ENCODE measurements around the gene RPS15.

DNA sequence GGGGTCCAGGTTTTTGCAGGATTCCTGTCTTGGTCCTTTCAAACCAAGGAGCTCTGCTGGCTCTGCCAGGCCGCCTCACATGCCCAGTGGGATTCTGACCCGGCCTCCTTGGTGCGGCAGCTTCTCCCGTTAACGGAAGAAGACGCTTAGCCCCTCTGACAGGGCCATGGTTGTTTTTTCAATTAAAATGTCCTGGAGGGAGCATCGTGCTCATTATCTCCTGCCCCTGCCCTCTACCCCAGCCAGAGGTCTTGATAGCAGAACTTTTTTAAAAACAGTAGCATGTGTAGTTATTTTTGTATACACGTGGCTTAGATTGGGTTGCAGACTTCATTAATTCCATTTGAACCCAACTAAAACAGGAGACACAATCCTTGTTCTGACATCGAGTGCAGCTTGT, 11.5 kb upstream of the RPS15 start:
- TF ChIP-seq ZSCAN29 (IDR thresholded peaks at IDR 0.05) (no peak), POLR2A (IDR thresholded peaks at IDR 0.05; ENCODE audit: low read depth, low read length) (no peak), MXI1 (IDR thresholded peaks at IDR 0.05; ENCODE audit: low read depth, low read length) (no peak), FOXM1 (IDR thresholded peaks at IDR 0.05; ENCODE audit: low read depth, low read length) (no peak), CEBPB (IDR thresholded peaks at IDR 0.05; ENCODE audit: borderline replicate concordance in 1 of 2, low read depth in 2 of 2, low read length in 2 of 2) (no peak), JUNB (IDR thresholded peaks at IDR 0.05) (no peak), SIN3A (IDR thresholded peaks at IDR 0.05; ENCODE audit: low read depth, low read length) (no peak), HDAC2 (IDR thresholded peaks at IDR 0.05) (no peak), NR2C2 (IDR thresholded peaks at IDR 0.05; ENCODE audit: borderline replicate concordance, control insufficient read depth, insufficient read length, low read depth) (no peak), CBX5 (IDR thresholded peaks at IDR 0.05; ENCODE audit: low read depth) (no peak)
- TF ChIP-seq, protein P1, sequence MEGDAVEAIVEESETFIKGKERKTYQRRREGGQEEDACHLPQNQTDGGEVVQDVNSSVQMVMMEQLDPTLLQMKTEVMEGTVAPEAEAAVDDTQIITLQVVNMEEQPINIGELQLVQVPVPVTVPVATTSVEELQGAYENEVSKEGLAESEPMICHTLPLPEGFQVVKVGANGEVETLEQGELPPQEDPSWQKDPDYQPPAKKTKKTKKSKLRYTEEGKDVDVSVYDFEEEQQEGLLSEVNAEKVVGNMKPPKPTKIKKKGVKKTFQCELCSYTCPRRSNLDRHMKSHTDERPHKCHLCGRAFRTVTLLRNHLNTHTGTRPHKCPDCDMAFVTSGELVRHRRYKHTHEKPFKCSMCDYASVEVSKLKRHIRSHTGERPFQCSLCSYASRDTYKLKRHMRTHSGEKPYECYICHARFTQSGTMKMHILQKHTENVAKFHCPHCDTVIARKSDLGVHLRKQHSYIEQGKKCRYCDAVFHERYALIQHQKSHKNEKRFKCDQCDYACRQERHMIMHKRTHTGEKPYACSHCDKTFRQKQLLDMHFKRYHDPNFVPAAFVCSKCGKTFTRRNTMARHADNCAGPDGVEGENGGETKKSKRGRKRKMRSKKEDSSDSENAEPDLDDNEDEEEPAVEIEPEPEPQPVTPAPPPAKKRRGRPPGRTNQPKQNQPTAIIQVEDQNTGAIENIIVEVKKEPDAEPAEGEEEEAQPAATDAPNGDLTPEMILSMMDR (IDR thresholded peaks at IDR 0.05 in 2 of 3, conservative IDR thresholded peaks at IDR 0.05 in 1 of 3; ENCODE audit: control insufficient read depth in 2 of 3, extremely low read depth in 1 of 3, insufficient read depth in 1 of 3, low read depth in 3 of 3, low read length in 3 of 3), result no peak
- TF ChIP-seq, protein P2, sequence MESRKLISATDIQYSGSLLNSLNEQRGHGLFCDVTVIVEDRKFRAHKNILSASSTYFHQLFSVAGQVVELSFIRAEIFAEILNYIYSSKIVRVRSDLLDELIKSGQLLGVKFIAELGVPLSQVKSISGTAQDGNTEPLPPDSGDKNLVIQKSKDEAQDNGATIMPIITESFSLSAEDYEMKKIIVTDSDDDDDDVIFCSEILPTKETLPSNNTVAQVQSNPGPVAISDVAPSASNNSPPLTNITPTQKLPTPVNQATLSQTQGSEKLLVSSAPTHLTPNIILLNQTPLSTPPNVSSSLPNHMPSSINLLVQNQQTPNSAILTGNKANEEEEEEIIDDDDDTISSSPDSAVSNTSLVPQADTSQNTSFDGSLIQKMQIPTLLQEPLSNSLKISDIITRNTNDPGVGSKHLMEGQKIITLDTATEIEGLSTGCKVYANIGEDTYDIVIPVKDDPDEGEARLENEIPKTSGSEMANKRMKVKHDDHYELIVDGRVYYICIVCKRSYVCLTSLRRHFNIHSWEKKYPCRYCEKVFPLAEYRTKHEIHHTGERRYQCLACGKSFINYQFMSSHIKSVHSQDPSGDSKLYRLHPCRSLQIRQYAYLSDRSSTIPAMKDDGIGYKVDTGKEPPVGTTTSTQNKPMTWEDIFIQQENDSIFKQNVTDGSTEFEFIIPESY (IDR thresholded peaks at IDR 0.05), result no peak
- TF ChIP-seq, protein P3, sequence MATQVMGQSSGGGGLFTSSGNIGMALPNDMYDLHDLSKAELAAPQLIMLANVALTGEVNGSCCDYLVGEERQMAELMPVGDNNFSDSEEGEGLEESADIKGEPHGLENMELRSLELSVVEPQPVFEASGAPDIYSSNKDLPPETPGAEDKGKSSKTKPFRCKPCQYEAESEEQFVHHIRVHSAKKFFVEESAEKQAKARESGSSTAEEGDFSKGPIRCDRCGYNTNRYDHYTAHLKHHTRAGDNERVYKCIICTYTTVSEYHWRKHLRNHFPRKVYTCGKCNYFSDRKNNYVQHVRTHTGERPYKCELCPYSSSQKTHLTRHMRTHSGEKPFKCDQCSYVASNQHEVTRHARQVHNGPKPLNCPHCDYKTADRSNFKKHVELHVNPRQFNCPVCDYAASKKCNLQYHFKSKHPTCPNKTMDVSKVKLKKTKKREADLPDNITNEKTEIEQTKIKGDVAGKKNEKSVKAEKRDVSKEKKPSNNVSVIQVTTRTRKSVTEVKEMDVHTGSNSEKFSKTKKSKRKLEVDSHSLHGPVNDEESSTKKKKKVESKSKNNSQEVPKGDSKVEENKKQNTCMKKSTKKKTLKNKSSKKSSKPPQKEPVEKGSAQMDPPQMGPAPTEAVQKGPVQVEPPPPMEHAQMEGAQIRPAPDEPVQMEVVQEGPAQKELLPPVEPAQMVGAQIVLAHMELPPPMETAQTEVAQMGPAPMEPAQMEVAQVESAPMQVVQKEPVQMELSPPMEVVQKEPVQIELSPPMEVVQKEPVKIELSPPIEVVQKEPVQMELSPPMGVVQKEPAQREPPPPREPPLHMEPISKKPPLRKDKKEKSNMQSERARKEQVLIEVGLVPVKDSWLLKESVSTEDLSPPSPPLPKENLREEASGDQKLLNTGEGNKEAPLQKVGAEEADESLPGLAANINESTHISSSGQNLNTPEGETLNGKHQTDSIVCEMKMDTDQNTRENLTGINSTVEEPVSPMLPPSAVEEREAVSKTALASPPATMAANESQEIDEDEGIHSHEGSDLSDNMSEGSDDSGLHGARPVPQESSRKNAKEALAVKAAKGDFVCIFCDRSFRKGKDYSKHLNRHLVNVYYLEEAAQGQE (IDR thresholded peaks at IDR 0.05; ENCODE audit: low read depth, low read length), result no peak
